Fibroblast of upper back skin (primary cell): Measurements from ENCODE around the gene SPINT2.
A peak's percentile ranks its signal among the peaks of the same experiment; 100 is the strongest.

ENCODE experiments used
- DNase-seq: peaks from one replicate; pipeline ENCODE4 v3.0.0-alpha.2; 2013

SPINT2 gene

DNA sequence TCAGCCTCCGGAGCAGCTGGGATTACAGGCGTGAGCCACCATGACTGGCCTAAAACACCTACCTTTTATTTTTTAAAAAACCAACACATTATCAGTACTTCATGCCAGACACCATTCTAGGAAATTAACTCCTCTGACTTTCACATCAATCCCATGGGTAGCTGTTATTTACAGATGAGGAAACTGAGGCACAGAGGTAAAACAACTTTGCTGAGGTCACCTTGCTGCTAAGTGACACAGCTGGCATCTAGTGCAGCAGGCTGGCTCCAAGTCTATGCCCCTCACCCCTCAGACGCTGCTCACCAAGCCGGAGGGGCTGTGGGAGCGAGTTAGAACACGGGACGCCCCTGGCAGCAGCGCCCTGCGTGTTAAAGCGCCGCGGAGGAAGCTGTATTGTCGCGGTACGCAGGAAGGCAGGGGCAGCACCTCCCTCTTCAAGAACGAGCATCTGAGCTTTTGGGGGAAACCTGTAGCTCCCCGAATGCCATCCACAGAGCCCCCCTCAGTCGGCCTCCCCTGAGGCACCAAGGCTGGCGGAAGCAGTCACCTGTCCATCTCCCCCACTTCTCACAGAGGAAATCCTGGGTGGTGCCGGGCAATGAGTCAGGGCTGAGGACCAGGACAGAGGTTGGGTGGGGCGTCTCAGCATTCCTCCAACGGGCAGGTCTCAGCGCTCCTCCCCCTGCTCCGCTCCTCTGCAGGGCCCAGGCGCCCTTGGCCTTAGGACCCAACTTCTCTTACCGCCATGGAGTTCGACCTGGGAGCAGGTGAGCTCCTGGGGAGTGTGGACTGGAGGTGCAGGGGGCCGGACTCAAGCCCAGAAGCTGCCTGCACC, 39.4 kb downstream of the SPINT2 start, which contains the start of gene C19orf33:
Gene C19orf33 (plus strand): TSS at position 735 of the 835 bp plus-strand sequence. CDS start 11 bp downstream, at position 746.
- DNase-seq = no peak

DNA sequence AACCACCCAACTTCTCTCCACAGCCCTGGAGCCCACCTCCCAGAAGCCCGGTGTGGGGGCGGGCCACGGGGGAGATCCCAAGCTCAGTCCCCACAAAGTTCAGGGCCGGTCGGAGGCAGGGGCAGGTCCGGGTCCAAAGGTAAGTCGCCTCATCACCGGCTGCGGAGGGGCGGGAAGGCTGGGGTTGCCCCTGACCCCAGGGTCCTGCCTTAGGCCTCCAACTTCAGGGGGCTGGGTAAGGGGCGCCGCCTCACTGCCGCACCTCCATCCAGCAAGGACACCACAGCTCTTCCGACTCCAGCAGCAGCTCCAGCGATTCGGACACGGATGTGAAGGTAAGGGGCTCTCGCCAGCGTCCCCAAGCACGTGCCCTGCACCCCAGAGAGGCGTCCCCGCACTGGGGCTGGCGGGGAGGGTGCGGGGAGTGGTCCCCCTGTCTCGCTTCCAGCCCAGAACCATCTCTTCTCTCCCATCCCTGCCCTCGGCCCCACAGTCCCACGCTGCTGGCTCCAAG, 40.0 kb downstream of the SPINT2 start:
- no peak for DNase-seq

DNA sequence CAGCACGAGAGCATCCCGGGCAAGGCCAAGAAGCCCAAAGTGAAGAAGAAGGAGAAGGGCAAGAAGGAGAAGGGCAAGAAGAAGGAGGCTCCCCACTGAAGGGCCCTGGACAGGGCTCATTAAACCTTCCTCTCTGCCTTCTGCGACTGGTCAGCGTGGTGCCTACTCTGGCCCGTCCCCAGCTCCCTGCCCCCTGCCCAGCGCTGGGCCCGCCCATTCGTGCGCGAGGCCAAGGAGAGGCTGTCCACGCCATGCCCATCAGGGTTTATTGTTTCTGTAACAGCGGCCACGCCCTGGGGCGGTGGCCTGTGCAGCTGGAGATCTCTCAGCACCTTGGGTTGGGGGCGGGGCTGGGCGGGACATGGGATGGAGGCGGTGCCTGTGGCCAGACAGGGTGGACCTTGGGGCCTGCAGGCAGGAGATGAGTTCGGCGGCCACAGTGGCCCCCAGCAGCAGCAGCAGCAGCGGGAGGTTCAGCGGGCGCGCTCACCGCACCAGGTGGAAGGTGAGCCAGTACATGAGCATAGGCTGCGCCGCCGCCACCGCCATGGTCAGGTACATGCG, 40.6 kb downstream of the SPINT2 start:
- no peak for DNase-seq

DNA sequence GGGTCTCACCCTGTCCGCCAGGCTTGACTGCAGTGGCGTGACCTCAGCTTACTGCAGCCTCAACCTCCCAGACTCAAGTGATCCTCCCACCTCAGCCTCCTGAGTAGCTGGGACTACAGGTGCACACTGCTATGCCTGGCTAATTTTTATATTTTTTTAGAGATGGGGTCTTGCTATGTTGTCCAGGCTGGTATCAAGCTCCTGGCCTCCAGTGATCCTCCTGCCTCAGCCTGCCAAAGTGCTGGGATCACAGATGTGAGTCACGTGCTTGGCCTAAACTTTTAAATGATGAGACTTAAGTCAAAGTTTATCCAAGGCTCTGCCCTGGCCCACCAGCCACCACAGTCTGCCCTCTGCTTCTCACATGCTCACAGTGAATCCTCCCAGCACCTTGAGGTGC, 41.9 kb downstream of the SPINT2 start:
- DNase-seq = no peak

GRCh38 chr19:38307076-38307475, 42.7 kb downstream of the SPINT2 start:
- no peak for DNase-seq

- DNase-seq = no peak
Observed at GRCh38 chr19:38307597-38307996, 43.2 kb downstream of the SPINT2 start.

DNA sequence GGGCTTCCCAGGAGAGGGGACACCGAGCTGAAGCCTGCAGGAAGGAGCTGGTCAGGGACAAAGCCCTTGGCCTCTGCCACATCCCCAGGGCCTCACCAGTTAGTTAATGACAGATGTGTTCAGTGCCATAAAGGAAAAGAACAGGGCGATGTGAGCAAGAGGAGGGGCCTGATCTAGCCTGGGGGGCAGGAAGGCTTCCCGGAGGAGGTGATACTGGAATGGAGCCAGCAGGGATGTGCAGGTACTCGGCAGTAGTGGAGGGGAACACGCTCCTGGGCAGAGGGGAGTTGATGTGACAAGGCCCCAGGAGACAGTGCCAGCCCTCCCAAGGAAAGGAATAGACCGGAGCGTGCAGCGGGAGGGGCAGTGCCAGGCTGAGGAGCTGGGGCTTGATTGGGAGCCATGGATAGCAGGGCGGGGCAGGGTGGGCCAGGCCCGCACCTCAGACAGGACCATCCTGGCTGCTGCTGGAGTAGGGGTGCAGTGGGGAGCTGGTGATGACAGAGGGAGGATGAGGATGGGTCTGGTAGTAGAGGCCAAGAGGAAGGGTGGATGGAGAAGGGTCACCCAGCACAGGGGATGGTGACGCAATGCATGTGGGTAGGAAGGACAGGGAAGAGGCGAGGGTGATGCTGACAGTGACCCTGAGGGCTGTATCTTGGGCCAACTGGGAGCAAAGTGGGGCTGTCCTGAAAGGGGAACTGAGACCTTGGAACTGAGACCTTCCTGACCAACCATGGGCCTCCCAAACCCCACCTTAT, 43.8 kb downstream of the SPINT2 start:
- DNase-seq = no peak

GRCh38 chr19:38308926-38309614, 44.7 kb downstream of the SPINT2 start:
- DNase-seq = no peak

DNA sequence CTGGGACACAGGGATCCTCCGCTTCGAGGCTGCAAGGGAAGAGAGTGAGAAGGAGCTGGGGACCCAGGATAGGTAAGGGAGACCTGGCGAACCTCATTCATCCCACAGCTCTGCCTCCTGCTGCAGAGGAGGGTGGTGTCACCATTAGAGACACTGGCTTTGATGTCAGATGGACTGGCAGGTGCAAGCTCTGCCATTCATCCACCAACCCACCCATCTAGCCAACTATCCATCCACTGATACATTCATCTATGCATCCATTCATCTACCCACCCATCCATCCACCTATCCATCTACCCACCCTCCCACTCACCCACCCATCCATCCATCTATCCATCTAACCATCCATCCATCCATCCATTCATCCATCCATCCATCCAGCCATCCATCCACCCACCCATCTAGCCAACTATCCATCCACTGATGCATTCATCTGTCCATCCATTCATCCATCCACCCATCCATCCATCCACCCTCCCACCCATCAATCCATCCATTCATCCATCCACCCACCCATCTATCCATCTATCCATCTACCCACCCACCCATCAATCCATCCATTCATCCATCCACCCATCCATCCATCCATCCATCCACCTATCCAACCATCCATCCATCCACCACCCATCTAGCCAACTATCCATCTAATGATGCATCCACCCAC, 45.4 kb downstream of the SPINT2 start:
- no peak for DNase-seq

GRCh38 chr19:38310279-38310670, 45.9 kb downstream of the SPINT2 start:
- no peak for DNase-seq

- no peak for DNase-seq
Observed at GRCh38 chr19:38310986-38311385, 46.6 kb downstream of the SPINT2 start.

DNA sequence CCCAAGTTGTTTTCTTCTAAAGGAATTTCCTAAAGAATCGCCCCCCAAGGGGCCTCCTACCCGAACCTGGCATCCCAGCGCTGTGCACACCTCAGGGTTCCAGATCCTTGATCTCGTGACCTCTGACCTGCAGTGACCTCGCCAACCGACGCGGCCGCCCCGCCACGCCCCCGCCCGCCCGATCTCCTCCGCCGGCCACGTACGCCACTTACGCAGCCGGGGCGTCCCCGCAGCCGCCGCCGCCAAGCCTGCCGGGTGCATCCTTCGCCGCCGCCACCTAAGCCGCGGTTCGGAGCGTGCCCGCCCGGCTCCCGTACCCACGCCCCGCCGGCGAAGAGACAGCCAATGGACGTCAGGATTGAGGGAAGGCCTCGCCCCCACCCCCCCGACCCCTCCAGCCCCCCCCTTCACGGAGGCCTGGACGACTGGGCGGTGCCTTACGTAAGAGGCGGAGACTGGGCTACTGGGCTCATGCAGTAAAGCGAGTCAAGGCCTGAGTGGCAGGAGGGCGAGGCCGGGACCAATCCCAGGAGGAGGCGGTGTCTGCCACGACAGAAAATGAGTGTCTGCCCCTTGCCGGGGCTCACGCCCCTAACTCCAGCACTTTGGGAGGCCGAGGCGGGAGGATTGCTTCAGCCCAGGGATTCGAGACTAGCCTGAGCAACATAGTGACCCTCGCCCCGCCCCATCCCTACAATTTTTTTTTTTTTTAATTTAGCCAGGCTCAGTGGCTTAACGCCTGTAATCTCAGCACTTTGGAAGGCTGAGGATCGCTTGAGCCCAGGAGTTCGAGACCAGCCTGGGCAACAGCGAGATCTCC, 51.5 kb downstream of the SPINT2 start, which contains the start of gene YIF1B:
Gene YIF1B (minus strand): TSS at position 291 of the 820 bp plus-strand sequence. CDS start 30 bp downstream, at position 261.
- DNase-seq = peak; percentile 98

GRCh38 chr19:38316477-38317067, 52.2 kb downstream of the SPINT2 start:
- DNase-seq = no peak

GRCh38 chr19:38317104-38317612, 52.8 kb downstream of the SPINT2 start:
- no peak for DNase-seq

DNA sequence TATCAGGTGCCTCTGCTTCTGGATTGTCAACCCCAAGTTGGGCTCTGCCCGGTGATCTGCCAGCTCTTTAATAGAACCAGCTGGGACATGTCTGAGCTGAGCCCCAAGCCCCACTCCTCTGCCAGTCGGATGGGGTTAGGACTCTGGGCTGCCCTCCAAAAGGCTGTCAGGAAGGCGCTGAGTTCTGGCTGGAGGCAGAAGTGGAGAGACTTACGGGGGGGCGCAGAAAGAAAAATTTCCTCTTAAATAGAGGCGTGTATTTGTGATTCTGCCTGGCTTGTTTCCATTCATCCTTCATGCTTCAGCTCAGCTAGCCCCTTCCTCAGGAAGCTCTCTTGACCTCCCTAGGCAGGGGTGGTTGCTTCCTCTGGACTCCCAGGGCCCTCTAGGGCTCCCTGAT, 54.3 kb downstream of the SPINT2 start:
- DNase-seq = no peak

DNA sequence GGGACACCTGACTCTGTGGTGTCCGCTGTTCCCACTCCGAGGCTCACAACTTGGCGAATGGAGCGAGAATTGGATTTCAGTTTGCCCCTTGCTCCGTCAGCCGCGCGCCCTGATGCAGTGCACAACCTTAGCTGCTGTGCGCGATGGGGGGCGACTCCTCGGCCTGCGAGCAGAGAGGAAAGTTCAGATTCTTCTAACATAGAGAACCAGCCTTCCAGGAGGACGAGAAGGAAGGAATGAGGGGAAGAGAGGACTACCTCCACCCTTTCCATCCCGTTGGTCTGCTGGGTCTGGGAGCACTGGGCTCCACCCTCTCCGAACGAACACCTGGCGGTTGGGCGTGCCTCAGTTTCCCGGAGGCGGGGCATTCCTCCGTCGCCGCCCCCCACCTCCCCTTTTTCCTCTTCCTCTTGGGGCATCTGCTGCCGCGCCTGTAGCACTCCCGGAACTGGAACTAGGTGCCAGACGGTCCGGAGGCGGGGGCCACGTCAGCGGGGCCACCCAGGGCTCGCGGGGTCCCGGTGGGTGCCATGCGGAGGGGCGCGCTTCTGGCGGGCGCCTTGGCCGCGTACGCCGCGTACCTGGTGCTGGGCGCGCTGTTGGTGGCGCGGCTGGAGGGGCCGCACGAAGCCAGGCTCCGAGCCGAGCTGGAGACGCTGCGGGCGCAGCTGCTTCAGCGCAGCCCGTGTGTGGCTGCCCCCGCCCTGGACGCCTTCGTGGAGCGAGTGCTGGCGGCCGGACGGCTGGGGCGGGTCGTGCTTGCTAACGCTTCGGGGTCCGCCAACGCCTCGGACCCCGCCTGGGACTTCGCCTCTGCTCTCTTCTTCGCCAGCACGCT, 55.3 kb downstream of the SPINT2 start, which contains the start of gene KCNK6:
Gene KCNK6 (plus strand): TSS at position 425 of the 838 bp plus-strand sequence. CDS start 106 bp downstream, at position 531.
- DNase-seq = no peak

GRCh38 chr19:38320969-38321339, 56.6 kb downstream of the SPINT2 start:
- DNase-seq = no peak

GRCh38 chr19:38321646-38322196, 57.3 kb downstream of the SPINT2 start:
- no peak for DNase-seq

DNA sequence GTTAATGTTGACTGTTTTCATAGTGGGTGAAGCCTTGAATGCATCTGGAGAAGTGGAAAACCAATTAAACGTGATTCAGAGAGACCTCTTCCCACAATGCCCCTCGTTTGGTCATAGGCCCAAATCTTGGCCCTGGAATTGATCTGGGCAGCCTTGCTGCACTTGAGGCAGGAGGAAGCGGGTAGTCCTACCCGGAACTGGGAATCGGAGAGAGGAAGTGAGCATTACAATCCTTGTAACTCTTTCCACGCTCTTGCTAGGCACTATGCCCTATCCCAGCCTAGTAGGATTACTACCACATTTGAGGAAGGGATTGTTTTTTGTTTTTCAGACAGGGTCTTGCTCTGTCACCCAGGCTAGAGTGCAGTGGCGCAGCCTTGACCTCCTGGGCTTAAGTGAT, 58.9 kb downstream of the SPINT2 start:
- DNase-seq = no peak
